ENCODE results near the gene HIP1.
"Not testable (repeated sequence)": the region's sequence is repeated elsewhere in the genome, so short reads cannot be mapped to it uniquely, and the experiment has no call there.

The HIP1 gene

DNA sequence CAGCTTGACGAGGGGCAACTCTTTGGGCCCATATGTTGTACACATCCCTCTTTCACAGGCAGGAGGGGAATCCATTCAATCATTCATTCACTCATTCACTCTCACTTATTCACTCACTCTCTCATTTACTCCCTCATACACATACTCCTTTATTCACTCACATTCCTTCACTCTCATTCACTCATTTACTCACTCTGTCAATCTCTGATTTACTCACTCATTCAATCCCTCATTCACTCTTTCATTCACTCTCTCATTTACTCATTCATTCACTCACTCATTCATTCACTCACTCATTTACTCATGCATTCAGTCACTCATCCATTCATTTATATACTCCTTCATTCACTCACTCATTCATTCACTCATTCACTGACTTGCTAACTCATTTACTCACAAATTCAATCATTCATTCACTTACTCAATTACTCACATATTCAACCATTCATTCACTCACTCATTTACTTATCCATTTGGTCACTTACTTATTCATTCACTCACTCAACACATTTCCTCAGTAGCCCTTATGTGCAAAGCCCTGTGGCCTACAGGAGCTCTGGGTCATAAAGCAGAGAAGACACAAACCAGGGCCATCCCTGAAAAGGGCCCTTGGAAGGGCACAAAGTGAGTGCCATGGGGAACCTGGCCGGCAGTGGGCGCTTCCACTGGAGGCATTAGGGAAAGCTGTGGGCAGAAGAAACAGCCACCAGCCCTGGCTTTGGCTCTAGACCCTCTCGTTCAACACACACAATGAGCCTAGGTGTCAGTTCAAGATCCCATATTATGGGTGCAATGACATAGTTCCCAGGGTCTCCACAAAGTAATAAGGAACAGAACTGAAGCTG lies 26.0 kb downstream of the HIP1 start:
- no peak for DNase-seq

DNA sequence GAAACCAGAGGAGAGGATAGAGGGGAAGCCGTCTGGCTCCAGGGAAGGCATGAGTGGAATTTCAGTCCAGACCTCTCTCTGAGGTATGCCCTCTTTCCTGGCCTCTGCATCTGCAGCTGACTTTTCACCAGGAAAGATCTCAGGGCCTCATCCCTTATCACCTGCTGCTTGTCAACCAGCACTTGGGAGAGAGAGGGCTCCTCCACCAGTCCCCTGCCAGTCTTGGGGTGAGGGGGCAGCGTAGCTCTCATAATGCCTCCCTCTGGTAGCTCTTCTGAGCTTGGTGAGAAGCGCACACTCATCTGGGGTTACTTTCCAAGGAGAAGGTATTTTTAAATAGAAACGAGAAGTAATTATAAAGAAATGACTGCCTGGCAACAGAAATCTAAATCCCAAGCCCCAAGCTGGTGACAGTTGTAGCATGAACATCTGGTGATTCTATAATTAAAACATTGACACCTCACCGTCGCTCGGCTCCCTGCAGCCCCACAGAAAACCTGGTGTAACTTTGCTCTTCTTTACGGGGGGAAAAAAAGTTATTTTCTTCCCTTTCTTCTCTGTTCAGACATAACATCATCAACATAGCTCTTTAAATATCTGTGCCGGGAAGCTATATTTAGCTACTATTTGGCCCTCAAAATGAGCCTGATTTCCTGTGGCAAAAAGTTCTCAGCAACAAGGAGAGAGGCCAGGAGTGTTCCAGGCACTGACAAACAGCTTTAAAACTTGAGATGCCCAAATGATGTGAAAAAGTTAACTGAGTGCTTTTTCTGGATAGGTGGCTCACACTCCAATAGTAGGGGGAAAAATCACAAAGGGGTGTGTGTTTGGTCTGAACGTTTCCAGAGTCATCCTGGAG lies 26.9 kb downstream of the HIP1 start:
- DNase-seq = no peak

DNA sequence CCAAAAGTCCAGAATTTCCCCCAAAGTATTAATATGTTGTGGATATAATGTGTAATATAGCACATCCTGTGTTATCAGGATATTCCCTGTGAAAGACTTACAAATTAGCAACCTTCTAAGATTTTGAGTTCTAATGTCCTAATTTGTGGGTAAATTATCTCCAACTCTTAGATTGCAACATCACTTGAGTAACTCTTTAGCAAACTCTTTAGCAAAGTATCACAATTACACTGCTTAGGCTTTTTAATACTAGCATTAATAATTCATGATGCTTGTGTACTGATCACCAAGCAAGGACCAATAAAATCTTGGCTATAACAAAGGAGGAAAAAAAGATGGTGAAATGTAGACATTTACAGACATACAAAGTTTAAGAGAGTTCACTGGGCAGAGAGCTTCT lies 27.7 kb downstream of the HIP1 start:
- DNase-seq = no peak

DNA sequence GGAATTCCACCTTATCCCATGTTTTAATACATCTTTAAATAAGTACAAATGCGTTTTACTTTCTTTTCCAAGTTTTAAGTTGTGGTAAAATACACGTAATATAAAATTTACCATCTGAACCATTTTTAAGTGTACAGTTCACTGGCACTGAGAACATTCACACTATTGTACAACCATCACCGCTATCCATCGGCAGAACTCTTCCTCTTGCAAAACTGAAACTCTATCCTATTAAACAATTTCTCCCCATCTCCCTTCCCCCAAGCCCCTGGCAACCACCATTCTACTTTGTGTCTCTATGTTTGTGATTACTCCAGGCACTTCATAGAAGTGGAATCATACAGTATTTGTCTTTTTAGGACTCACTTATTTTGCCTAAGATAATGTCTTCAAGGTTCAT lies 33.8 kb downstream of the HIP1 start:
- no peak for DNase-seq

DNA sequence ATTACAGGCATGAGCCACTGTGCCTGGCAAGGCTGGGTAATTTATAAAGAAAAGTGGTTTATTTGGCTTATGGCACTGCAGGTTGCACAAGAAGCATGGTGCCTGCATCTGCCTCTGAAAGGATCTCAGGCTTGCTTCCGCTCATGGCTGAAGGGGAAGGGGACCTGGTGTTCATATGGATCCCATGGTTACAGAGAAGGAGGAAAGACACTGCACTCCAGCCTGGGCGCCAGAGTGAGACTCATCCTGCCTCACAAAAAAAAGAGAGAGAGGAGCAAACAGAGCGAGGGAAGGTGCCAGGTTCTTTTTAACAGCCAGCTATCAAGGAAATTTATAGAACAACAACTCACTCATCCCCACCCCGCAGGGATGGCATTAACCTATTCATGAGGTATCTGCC lies 36.2 kb downstream of the HIP1 start:
- no peak for DNase-seq

DNA sequence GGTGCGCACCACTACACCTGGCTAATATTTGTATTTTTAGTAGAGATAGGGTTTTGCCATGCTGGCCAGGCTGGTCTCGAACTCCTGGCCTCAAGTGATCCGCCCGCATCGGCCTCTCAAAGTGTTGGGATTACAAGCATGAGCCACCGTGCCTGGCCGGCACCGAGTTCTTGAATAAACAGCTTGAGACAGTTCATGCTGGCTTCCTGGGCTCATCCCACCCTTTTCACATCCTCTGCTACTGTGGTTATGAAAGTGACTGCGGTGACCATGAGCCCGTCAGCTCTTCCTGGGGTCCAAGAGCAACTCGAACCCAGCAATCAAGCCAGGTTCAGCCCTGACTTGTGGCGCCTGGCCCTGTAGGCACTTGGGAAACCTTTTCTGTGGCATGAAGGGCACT lies 38.7 kb downstream of the HIP1 start:
- DNase-seq = no peak

DNA sequence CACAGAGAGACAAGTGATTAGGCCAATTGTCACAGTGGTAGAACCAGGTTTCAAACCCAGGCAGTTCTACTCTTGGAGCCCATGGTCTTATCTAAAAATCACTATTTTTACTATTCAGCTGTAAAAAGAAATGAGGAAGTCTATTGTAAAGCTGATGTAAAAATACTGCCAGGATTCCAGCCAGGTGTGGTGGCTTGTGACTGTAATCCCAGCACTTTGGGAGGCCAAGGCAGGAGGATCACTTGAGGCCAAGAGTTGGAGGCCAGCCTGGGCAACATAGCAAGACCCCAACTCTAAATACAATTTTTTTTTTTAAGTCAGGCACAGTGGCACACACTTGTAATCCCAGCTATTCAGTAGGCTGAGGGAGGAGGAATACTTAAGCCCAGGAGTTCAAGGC lies 40.4 kb downstream of the HIP1 start:
- no peak for DNase-seq

DNA sequence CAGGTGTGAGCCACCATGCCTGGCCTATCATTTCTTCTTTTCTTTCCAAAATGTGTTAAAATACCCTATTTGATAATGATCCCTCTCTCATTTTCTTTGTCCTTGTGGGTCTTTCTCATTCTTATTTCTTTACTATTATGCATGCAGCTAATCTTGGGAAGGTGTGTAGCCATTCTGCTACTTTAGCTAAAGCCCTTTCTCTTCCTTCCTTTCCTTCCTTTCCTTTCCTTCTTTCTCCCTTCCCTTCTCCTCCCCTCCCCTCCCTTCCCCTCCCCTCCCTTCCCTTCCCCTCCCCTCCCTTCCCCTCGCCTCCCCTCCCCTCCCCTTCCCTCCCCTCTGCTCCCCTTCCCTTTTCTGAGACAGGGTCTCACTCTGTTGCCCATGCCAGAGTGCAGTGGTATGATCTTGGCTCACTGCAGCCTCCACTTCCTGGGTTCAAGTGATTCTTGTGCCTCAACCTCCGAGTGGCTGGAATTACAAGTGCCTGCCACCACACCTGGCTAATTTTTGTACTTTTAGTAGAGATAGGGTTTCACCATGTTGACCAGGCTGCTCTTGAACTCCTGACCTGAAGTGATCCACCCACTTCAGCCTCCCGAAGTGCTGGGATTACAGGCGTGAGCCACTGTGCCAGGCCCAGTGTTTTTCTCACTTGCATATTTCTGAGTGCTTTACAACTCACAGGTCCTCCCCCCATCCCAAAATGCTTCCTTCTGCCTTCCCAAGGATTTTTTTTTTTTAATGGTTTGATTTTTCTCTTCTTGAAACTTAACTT lies 42.3 kb downstream of the HIP1 start:
- no peak for DNase-seq

DNA sequence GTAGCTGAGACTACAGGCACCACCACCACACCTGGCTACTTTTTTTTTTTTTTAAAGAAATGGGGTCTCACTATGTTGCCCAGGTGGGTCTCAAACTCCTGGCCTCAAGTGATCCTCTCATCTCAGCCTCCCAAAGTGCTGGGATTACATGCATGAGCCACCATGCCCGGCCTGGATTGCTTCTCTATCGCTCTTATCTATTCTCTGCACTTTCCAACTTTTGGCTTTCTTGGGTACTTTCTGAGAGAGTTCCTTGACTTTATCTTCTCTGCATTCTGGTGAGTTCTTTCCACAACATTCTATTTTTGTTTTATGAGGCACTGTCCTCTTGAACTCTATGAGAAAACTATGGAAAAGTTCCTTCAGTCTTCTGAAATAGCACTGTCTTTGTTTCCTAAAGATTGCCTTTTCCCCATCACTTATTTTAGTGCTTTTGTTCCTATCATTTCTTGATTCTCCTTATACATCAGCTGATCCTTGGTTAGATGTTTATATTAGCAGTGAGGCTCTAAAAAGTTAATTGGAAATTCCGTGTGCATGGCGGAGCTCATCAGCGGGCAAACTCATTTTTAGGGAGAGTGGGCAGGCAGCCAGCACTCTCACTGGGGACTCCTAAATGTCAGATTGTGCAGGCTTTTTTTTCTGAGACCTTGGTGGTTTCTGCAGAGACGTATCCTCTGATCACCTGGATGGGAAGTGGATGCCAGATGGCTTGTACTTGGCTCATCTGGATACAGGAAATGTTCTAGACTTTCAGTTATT lies 43.9 kb downstream of the HIP1 start:
- DNase-seq = no peak

DNA sequence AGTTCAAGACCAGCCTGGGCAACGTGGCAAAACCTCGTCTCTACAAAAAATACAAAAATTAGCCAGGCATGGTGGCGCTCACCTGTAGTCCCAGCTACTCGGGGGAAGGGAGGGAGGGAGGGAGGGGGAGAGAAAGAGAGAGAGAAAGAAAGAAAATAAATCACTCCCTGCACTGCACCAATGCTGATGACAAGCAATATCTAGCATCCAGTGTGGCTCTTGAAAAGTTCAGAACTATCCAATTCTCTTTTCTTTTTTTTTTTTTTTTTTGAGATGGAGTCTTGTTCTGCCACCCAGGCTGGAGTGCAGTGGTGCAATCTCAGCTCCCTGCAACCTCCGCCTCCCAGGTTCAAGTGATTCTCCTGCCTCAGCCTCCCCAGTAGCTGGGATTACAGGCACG lies 45.1 kb downstream of the HIP1 start:
- DNase-seq = not testable (repeated sequence)

DNA sequence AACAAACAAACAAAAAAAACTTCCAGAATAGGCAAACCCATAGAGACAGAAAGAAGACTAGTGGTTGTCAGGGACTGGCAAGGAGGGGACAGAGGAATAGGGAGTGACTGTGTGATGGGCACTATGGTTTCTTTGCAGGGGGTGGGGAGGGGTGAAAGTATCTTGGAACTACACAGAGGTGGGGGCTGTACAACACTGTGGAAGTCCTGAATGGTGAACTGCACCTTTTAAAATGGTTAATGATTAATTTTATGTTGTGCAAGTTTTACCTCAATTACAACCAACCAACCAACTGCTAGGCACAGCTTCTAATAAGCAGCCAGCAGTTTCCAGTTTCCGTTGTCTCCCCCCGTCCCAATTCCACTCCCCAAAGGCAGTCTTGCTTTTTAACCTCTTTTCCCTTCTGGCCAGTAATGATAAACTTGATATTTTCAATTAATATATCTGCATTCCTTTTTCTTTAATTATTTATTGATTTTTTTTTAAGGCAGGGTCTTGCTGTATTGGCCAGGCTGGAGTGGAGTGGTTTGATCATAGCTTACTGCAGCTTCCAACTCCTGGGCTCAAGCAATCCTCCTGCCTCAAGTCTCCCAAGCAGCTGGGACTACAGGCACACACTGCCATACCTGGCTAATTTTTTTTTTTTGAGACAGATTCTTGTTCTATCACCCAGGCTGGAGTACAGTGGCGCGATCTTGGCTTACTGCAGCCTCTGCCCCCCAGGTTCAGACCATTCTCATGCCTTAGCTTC lies 46.8 kb downstream of the HIP1 start:
- no peak for DNase-seq

DNA sequence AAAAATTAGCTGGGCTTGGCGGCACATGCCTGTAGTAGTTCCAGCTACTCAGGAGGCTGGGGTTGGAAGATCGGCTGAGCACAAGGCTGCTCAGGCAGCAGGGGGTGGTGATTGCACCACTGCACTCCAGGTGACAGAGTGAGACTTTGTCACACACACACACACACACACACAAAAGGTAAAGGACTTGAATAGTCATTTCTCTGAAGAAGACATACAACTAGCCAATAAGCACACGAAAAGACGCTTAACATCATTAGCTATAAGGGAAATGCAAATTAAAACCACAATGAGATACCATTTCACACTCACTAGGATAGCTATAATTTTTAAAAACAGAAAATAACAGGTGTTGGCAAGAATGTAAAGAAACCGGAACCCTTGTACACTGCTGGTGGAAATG lies 48.6 kb downstream of the HIP1 start:
- no peak for DNase-seq

DNA sequence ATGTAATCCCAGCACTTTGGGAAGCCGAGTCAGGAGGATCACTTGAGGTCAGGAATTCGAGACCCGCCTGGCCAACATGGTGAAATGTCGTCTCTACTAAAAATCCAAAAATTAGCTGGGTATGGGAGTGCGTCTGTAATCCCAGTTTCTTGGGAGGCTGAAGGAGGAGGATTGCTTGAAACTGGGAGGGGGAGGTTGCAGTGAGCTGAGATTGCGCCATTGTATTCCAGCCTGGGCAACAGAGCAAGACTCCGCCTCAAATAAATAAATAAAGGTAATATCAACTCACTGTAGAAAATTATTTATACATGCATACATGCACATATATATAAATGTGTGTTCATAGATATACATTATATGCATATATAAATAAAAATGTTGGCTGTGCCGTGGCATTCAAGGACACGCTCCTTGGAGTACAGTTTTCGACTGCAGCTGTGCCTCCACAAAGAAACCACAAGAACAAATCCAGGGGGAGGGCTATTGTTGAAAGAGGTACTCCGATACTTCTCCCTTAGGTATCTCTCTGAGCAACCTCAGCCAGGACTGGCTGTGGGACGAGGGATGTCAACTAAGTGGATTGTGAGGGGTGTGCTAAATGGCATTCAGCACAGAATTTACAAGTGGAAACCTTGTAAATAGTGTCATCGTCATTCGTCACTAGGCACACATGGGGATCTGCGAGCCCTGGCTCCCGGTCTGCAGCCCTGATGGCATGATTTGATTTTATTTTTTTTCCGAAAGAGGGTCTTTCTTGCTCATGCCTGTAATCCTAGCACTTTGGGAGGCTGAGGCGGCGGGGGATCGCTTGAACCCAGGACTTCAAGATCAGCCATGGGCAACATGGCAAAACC lies 49.3 kb downstream of the HIP1 start:
- DNase-seq = no peak

DNA sequence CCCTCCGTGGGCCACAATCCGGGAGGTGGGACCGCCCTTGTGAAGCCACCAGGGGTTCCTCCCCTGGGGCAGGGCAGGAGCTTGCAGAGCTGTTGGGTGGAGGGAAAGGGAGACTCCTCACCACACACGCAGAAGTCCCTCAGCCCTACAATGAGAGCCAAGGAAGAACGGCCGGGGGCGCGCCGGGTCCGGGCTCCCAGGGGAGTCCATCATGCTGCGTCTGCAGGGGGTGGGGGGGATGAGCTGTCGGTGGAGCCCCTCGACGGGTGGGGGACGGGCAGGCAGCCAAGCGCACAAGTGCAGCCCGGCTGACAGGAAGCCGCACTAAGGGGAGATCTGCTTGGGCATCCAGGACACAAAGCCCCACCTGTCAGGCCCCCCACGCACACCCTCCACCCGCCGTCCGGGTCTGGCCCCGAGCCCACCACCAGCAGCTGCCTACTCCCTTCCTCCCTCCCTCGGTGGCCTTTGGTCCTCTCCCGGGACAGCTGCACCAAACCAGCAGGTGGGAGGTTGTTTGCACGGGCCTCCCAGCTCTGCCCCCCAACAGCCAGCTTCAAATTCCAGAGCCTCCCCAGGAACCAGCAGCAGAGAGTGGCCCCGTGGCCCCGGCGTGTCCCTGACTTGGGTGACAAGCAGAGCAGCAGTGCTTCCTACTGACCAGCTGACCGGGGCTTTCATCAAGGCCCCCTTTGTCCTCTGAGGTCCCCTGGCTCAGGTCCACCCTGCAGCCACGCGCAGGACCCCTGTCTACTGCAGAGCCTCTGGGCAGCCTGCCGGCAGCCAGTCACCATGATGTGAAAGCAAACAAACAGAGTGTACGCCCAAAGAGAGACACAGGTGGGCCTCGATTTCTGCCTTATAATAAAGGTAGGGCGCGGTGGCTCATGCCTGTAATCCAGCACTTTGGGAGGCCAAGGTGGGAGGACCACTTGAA lies 50.3 kb downstream of the HIP1 start:
- no peak for DNase-seq

DNA sequence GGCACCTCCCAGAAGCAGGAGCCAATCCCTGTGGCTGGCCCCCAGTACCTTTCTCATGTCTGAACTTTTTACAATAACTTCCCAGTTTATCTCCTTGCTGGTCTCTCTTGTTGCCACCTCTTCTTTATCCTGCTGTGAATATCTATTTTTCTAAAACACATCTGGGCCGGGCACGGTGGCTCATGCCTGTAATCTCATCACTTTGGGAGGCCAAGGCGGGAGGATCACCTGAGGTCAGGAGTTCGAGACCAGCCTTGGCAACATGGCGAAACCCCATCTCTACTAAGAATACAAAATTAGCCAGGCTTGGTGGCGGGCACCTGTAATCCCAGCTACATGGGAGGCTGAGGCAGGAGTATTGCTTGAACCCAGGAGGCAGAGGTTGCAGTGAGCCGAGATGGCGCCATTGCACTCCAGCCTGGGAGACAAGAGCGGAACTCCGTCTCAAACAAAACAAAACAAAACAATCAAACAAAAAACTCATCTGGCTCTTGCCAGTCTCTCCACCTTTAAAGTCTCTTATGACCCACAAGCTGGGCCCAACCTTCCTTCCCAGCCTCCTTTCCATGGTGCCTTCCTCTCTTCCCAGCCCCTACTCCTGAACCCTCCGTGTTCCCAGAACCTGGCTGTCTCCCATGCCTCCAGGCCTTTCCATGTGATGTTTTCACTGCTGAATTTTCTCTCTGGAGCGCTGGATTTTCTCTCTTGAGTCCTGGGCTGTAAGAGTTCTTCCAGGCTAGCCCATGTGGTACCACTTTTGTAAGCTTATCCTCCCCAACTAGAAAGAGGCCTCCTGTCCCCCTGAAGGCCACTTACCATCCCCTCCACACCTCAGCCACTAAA lies 51.3 kb downstream of the HIP1 start:
- DNase-seq = no peak

DNA sequence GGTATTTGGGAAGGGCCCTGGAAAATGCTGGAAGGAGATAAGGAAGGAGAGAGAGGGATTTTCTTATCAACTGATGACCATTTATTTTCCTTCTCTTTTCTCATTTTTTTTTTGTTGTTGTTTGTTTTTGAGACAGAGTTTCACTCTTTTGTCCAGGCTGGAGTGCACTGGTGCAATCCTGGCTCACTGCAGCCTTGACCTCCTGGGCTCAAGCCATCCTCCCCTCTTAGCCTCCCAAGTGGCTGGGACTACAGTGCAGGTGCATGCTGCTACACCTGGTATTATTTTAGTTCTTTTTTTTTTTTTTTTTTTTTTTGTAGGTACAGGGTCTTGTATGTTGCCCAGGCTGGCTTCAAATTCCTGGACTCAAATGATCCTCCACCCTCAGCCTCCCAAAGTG lies 52.2 kb downstream of the HIP1 start:
- DNase-seq = no peak

DNA sequence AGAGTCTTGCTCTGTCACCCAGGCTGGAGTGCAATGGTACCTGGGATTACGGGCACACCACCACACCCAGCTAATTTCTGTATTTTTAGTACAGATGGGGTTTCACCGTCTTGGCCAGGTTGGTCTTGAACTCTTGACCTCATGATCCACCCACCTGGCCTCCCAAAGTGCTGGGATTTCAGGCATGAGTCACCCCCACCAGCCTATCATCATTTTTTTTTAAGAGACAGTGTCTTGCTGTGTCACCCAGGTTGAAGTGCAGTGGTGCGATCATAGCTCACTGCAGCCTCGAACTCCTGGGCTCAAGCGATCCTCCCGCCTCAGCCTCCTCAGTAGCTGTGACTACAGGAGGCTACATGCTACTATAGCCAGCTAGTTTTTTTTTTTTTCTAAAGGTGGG lies 56.7 kb downstream of the HIP1 start:
- DNase-seq = not testable (repeated sequence)

DNA sequence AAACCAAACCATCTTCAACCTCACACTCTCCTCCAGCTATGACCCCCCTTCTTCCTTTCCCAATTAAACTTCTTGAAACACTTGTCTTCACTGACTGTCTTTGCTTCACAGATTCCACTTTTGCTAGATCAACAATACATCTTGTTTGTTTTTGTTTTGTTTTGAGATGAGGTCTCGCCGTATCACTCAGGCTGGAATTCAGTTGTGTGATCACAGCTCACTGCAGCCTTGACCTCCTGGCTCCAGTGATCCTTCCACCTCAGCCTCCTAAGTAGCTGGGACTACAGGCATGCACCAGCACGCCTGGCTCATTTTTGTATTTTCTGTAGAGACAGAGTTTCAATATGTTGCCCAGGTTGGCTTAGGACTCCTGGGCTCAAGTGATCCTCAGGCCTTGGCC lies 59.7 kb downstream of the HIP1 start:
- no peak for DNase-seq

DNA sequence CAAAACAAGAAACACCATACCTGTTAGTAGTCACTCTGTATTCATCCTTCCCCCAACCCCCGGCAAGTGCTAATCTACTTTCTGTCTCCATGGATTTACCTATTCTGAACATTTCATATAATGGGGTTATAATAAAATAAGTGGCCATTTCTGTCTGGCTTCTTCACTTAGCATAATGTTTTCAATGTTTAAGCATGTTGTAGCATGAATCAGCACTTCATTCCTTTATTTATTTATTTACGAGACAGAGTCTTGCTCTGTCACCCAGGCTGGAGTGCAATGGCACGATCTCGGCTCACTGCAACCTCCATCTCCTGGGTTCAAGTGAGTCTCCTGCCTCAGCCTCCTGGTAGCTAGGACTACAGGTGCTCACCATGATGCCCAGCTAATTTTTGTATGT lies 69.2 kb downstream of the HIP1 start:
- DNase-seq = no peak

All from NCI-H1417 treated with DMSO at 0.1 percent for 48 hours (cell line).